H1 (cell line): ENCODE measurements around the gene TMEM151B. TPM values are rescaled to one million over a fixed set of nuclear protein-coding genes. Genes with fewer than 3 reads are reported as not detected.

Experiments used
- CTCF ChIA-PET: fragments of 300-600 bp; sonication (Branson Sonifier 250); formaldehyde crosslinking; loops from one replicate; lab custom pipeline; 2021; ENCODE audit not compliant: partially characterized antibody; lab: Charles Lee
- POLR2A ChIA-PET: fragments of 300-600 bp; sonication (Branson Sonifier 250); formaldehyde crosslinking; loops from one replicate; lab custom pipeline; 2021; ENCODE audit warnings: inconsistent platforms; ENCODE audit not compliant: partially characterized antibody; lab: Charles Lee
- DNase-seq, 2 experiments: peaks; one replicate each; pipeline versions ENCODE4 v3.0.0 to v3.0.0-alpha.2; 2010 to 2022; ENCODE audit warnings: low spot score in 2 of 2, low read depth in 1 of 2, mixed read lengths in 1 of 2
- FAIRE-seq: peaks from 2 replicates; lab custom pipeline; 2011; peaks lifted over from hg19 to GRCh38; lab: Jason Lieb, UNC
- H2AFZ ChIP-seq: 2 replicates; pipeline ENCODE4 v1.8.1; 2012; ENCODE audit warnings: low read length, inconsistent platforms
- H2AK5ac ChIP-seq: 2 replicates; pipeline ENCODE4 v1.6.1; 2013; ENCODE audit warnings: low read depth, low read length
- H2BK120ac ChIP-seq: replicated peaks from 2 replicates; pipeline ENCODE3; 2013; ENCODE audit warnings: low read depth, low read length, inconsistent platforms
- H2BK12ac ChIP-seq: 2 replicates; pipeline ENCODE4 v1.6.1; 2013; ENCODE audit warnings: low read depth, low read length
- H2BK15ac ChIP-seq: 2 replicates; pipeline ENCODE4 v1.6.1; 2013; ENCODE audit warnings: low read length
- H2BK20ac ChIP-seq: 2 replicates; pipeline ENCODE4 v1.6.1; 2013; ENCODE audit warnings: low read length
- H2BK5ac ChIP-seq: 2 replicates; pipeline ENCODE4 v1.6.1; 2013; ENCODE audit warnings: low read depth, low read length
- H3K14ac ChIP-seq: 2 replicates; pipeline ENCODE4 v1.6.1; 2013; ENCODE audit warnings: inconsistent platforms; ENCODE audit not compliant: insufficient read length
- H3K18ac ChIP-seq: 2 replicates; pipeline ENCODE4 v1.6.1; 2013; ENCODE audit warnings: low read length; ENCODE audit errors: extremely low read depth
- H3K23ac ChIP-seq: 2 replicates; pipeline ENCODE4 v1.6.1; 2013; ENCODE audit warnings: inconsistent platforms; ENCODE audit not compliant: insufficient read length
- H3K23me2 ChIP-seq: 2 replicates; pipeline ENCODE4 v1.6.1; 2013; ENCODE audit warnings: low read depth, low read length
- H3K27ac ChIP-seq: 2 replicates; pipeline ENCODE4 v1.6.1; 2011; ENCODE audit warnings: low read depth, low read length, inconsistent platforms
- H3K27me3 ChIP-seq, 4 experiments: replicated peaks in 1 of 4; 1 replicate in 1 of 4; 2 replicates in 3 of 4; pipeline versions ENCODE4 v1.6.1 to v1.8.1; 2011 to 2013; ENCODE audit warnings: low read length in 3 of 4, mild to moderate bottlenecking in 3 of 4, inconsistent platforms in 2 of 4, mixed read lengths in 2 of 4, moderate library complexity in 1 of 4; ENCODE audit not compliant: control insufficient read depth in 3 of 4, insufficient read depth in 3 of 4; ENCODE audit errors: extremely low read depth in 1 of 4
- H3K36me3 ChIP-seq, 4 experiments: 2 replicates each; pipeline versions ENCODE4 v1.6.1 to v1.8.1; 2011 to 2013; ENCODE audit warnings: mild to moderate bottlenecking in 4 of 4, low read length in 3 of 4, moderate library complexity in 2 of 4, control low read depth in 1 of 4, inconsistent platforms in 1 of 4; ENCODE audit not compliant: insufficient read depth in 4 of 4, control insufficient read depth in 2 of 4
- H3K4ac ChIP-seq: replicated peaks from 2 replicates; pipeline ENCODE3; 2013; ENCODE audit warnings: low read length, low read depth, mixed read lengths, inconsistent platforms; ENCODE audit not compliant: insufficient read length
- H3K4me1 ChIP-seq, 4 experiments: replicated peaks in 1 of 4; 1 replicate in 1 of 4; 2 replicates in 3 of 4; pipeline versions ENCODE4 v1.6.1 to v1.8.1; 2011 to 2013; ENCODE audit warnings: low read length in 3 of 4, inconsistent platforms in 2 of 4, mixed read lengths in 1 of 4; ENCODE audit not compliant: insufficient read depth in 4 of 4, control insufficient read depth in 3 of 4
- H3K4me2 ChIP-seq, 2 experiments: 2 replicates each; pipeline versions ENCODE4 v1.6.1 to v1.8.1; 2011 to 2013; ENCODE audit warnings: low read depth in 2 of 2, low read length in 2 of 2, control low read depth in 1 of 2, inconsistent platforms in 1 of 2, mild to moderate bottlenecking in 1 of 2; ENCODE audit not compliant: insufficient read depth in 1 of 2
- H3K4me3 ChIP-seq, 4 experiments: fragments of 200-600, 300-600 bp in 1 of 4; sonication (generic), shearing (Covaris generic), sonication (Bioruptor Twin) in 1 of 4; 2 replicates each; pipeline versions ENCODE4 v1.5.1 to v1.8.1; 2011 to 2016; ENCODE audit warnings: low read length in 4 of 4, low read depth in 3 of 4, control low read depth in 2 of 4, inconsistent platforms in 2 of 4, mild to moderate bottlenecking in 2 of 4, mixed read lengths in 1 of 4, moderate library complexity in 1 of 4; ENCODE audit not compliant: insufficient read depth in 2 of 4; ENCODE audit errors: extremely low read depth in 1 of 4
- H3K56ac ChIP-seq: replicated peaks from 2 replicates; pipeline ENCODE3; 2013; ENCODE audit warnings: low read depth, mild to moderate bottlenecking, mixed read lengths, low read length, inconsistent platforms; ENCODE audit not compliant: insufficient read length
- H3K79me1 ChIP-seq: 2 replicates; pipeline ENCODE4 v1.6.1; 2013; ENCODE audit warnings: low read depth, low read length, control low read depth
- H3K79me2 ChIP-seq, 2 experiments: 2 replicates each; pipeline versions ENCODE4 v1.6.1 to v1.8.1; 2012 to 2013; ENCODE audit warnings: low read length in 2 of 2, mild to moderate bottlenecking in 2 of 2, inconsistent platforms in 1 of 2; ENCODE audit not compliant: insufficient read depth in 2 of 2, control insufficient read depth in 1 of 2
- H3K9ac ChIP-seq, 4 experiments: replicated peaks in 1 of 4; 1 replicate in 1 of 4; 2 replicates in 3 of 4; pipeline versions ENCODE4 v1.6.1 to v1.8.1; 2011 to 2013; ENCODE audit warnings: low read depth in 3 of 4, low read length in 3 of 4, control low read depth in 2 of 4, mild to moderate bottlenecking in 2 of 4, moderate library complexity in 2 of 4, inconsistent platforms in 1 of 4; ENCODE audit errors: extremely low read depth in 1 of 4
- H3K9me3 ChIP-seq, 2 experiments: 2 replicates each; pipeline versions ENCODE4 v1.6.1 to v1.8.1; 2012 to 2013; ENCODE audit warnings: mild to moderate bottlenecking in 2 of 2, moderate library complexity in 2 of 2, control low read depth in 1 of 2, inconsistent platforms in 1 of 2, low read depth in 1 of 2, low read length in 1 of 2, mixed read lengths in 1 of 2; ENCODE audit not compliant: insufficient read depth in 2 of 2
- H4K20me1 ChIP-seq, 2 experiments: replicated peaks in 1 of 2; 2 replicates each; pipeline versions ENCODE3 to v1.8.1; 2011 to 2013; ENCODE audit warnings: inconsistent platforms in 2 of 2, low read length in 2 of 2, mild to moderate bottlenecking in 1 of 2; ENCODE audit not compliant: insufficient read depth in 2 of 2, control insufficient read depth in 1 of 2
- H4K5ac ChIP-seq: 2 replicates; pipeline ENCODE4 v1.6.1; 2013; ENCODE audit warnings: low read length, low read depth, mixed read lengths, inconsistent platforms; ENCODE audit not compliant: insufficient read length
- H4K8ac ChIP-seq: 2 replicates; pipeline ENCODE4 v1.8.0; 2013; ENCODE audit warnings: mild to moderate bottlenecking, moderate library complexity, low read length, inconsistent platforms; ENCODE audit not compliant: insufficient read depth; ENCODE audit errors: extremely low read depth
- H4K91ac ChIP-seq: replicated peaks from 2 replicates; pipeline ENCODE3; 2013; ENCODE audit warnings: low read length, mixed read lengths, inconsistent platforms; ENCODE audit not compliant: insufficient read length
- ASH2L ChIP-seq: fragments of 200-600, 300-600 bp; sonication (generic); IDR thresholded peaks from one replicate; pipeline ENCODE4 v1.7.1; 2017; ENCODE audit warnings: low read length
- CREB1 ChIP-seq: IDR thresholded peaks from 2 replicates; pipeline ENCODE4 v1.6.1; 2012; ENCODE audit warnings: inconsistent platforms
- GTF2F1 ChIP-seq: IDR thresholded peaks from 2 replicates; pipeline ENCODE4 v1.6.1; 2012; ENCODE audit warnings: low read depth, low read length, improper control_type of control experiment, borderline replicate concordance
- MAX ChIP-seq: IDR thresholded peaks from 2 replicates; pipeline ENCODE4 v1.6.1; 2012; ENCODE audit warnings: inconsistent platforms
- RBBP5 ChIP-seq: IDR thresholded peaks from 2 replicates; pipeline ENCODE4 v1.7.1; 2012; ENCODE audit warnings: low read depth, mild to moderate bottlenecking, inconsistent platforms, low read length, moderate library complexity, borderline replicate concordance
- SAP30 ChIP-seq: fragments of 300-600 bp; sonication (generic); IDR thresholded peaks from 2 replicates; pipeline ENCODE4 v1.7.1; 2012; ENCODE audit warnings: low read length, moderate library complexity, mild to moderate bottlenecking, inconsistent platforms; ENCODE audit not compliant: insufficient read depth, insufficient replicate concordance
- SIRT6 ChIP-seq: IDR thresholded peaks from one replicate; pipeline ENCODE4 v1.7.1; 2012; ENCODE audit warnings: low read length, inconsistent platforms
- SP1 ChIP-seq: IDR thresholded peaks from 2 replicates; pipeline ENCODE4 v1.6.1; 2011; ENCODE audit warnings: low read depth, low read length
- ZNF274 ChIP-seq: IDR thresholded peaks from 2 replicates; pipeline ENCODE4 v1.7.0; 2012; ENCODE audit warnings: low read length, borderline replicate concordance; ENCODE audit errors: extremely low read depth
- WGBS, 2 experiments: shearing (Covaris generic) in 1 of 2; methylation state at CpG; one replicate each; pipeline versions ENCODE4 v1.1.6 to v1.1.7; 2013 to 2015; ENCODE audit warnings: low lambda C conversion rate in 2 of 2, mixed read lengths in 2 of 2, inconsistent platforms in 1 of 2, low coverage in 1 of 2, missing lambda C conversion rate in 1 of 2; ENCODE audit not compliant: insufficient replicate concordance in 2 of 2, insufficient coverage in 1 of 2, insufficient read length in 1 of 2; ENCODE audit errors: extremely low coverage in 1 of 2, missing lambda C conversion rate in 1 of 2; 5-methylcytosine and 5-hydroxymethylcytosine counted together
- polyA plus RNA-seq, 7 experiments: library from polyadenylated mRNA; depleted of rRNA in 3 of 7; stranded (reverse) in 5 of 7; unstranded in 2 of 7; fragments of >200 nt in 5 of 7; fragments of 200-250 nt in 2 of 7; gene quantifications; 1 replicate in 5 of 7; 2 replicates in 1 of 7; 4 replicates in 1 of 7; pipeline versions ENCODE4 v1.2.1 to v1.2.3, GENCODE V29; 2011 to 2013; ENCODE audit warnings: missing spikeins in 2 of 7, mixed read lengths in 2 of 7
- total RNA-seq: library from RNA; stranded (reverse); fragmentation: NEBNext Ultra II Directional; extraction: Animal tissue kit (Norgen Biotek cat#: 25700); gene quantifications from 2 replicates; pipeline ENCODE4 v1.2.1, GENCODE V29; 2021

Gene TMEM151B
- total and polyA plus RNA-seq, 2 of the 8 experiments (the other 6 are each of a cell fraction or from before 2014, with no cell fraction given), result 8.0 to 15.5 TPM

- no peak overlapping the region for H2BK5ac ChIP-seq
- H4K5ac ChIP-seq, result no peak overlapping the region
- 92% methylated on average over 3 of the region's 4 CpGs; no CpG with 5 or more reads in 1 of the 2 experiments for WGBS, 2 experiments
- no peaks in the 10 kb centered on the region for H3K36me3 ChIP-seq
- no peak overlapping the region for H3K4me3 ChIP-seq
- no peak overlapping the region for H2AFZ ChIP-seq
- no peak for DNase-seq
- H2BK120ac ChIP-seq, result no peak overlapping the region
- H2BK12ac ChIP-seq, result 0 out of 2 replicates have a peak overlapping the region, but pooled peaks have one; percentile 27
- TF ChIP-seq CREB1, result no peak
- TF ChIP-seq SAP30, result no peak
- TF ChIP-seq ASH2L, result no peak
- TF ChIP-seq GTF2F1, result no peak
- no peak for TF ChIP-seq SIRT6
- TF ChIP-seq RBBP5, result no peak
- no peak for TF ChIP-seq MAX
- TF ChIP-seq ZNF274, result no peak
- TF ChIP-seq SP1, result no peak
- H3K79me1 ChIP-seq, result no peaks in the 10 kb centered on the region
- no peak overlapping the region for H3K18ac ChIP-seq
- POLR2A ChIA-PET, result interaction anchor here (0.9 to 3.4 kb wide), 14 partner anchors 10 to 50 kb away, joined by 3 to 16 read pairs (median 4); partner anchors contain the start of genes AARS2, HSP90AB1, SPATS1 and TMEM151B
- H3K4ac ChIP-seq, result no peak overlapping the region
- H3K27ac ChIP-seq, result no peak overlapping the region
- H3K14ac ChIP-seq, result no peak overlapping the region
- H3K4me2 ChIP-seq, result no peak overlapping the region
- no peak overlapping the region for H4K91ac ChIP-seq
- H2BK15ac ChIP-seq, result peak overlapping the region; percentile 81; the same call in 1 of the 2 replicates
- peak overlapping the region in 1 of 4 experiments; percentile 21; a peak in 1 of 7 replicates for H3K9ac ChIP-seq
- no peaks in the 10 kb centered on the region for H4K20me1 ChIP-seq
- H3K23me2 ChIP-seq, result 0 out of 2 replicates have a peak, but pooled peaks cover 2% of the 10 kb centered on the region
- H2AK5ac ChIP-seq, result no peak overlapping the region
- FAIRE-seq, result no peak
- H3K79me2 ChIP-seq, result no peaks in the 10 kb centered on the region
- CTCF ChIA-PET, result interaction anchor here (0.8 to 6.2 kb wide), 10 partner anchors 8 to 47 kb away, joined by 3 to 69 read pairs (median 4); partner anchors contain the start of gene AARS2
- no peak overlapping the region for H2BK20ac ChIP-seq
- no peak overlapping the region for H3K23ac ChIP-seq
- no peak overlapping the region for H3K56ac ChIP-seq
- H3K9me3 ChIP-seq, result no peaks in the 10 kb centered on the region
- peaks cover 0 to 20% (median 12%) of the 10 kb centered on the region in 4 experiments; a peak in 6 of 7 replicates for H3K27me3 ChIP-seq
- no peaks in the 10 kb centered on the region; a peak in 2 of 7 replicates for H3K4me1 ChIP-seq
- no peak overlapping the region for H4K8ac ChIP-seq
Measured at GRCh38 chr6:44291841-44292240, 21.6 kb downstream of the TMEM151B start.
